Esophagus muscularis mucosa (tissue), 4 donors: ENCODE results near the gene CNTN2. TPM values are rescaled to one million over a fixed set of nuclear protein-coding genes. Genes with fewer than 3 reads are reported as not detected.

Source experiments
- DNase-seq: peaks from one replicate; pipeline ENCODE4 v3.0.0-alpha.2; 2017; ENCODE audit errors: extremely low spot score
- H3K27ac ChIP-seq, 4 donors: fragments of 200-600 bp; sonication (generic); replicated peaks in 1 of 4; 1 replicate in 3 of 4; 2 replicates in 1 of 4; pipeline ENCODE4 v1.5.1; 2016 to 2019; ENCODE audit warnings: mild to moderate bottlenecking in 1 of 4
- H3K27me3 ChIP-seq, 4 donors: fragments of 200-600 bp; sonication (generic); one replicate each; pipeline versions ENCODE4 v1.5.1 to v1.6.0; 2016 to 2019
- H3K36me3 ChIP-seq, 4 donors: fragments of 200-600 bp; sonication (generic); one replicate each; pipeline ENCODE4 v1.5.1; 2016 to 2019
- H3K4me1 ChIP-seq, 4 donors: fragments of 200-600 bp; sonication (generic); one replicate each; pipeline ENCODE4 v1.5.1; 2016 to 2019
- H3K4me3 ChIP-seq, 4 donors: fragments of 200-600 bp; sonication (generic); 1 replicate in 2 of 4; 2 replicates in 2 of 4; pipeline ENCODE4 v1.5.1; 2016 to 2019; ENCODE audit warnings: mild to moderate bottlenecking in 4 of 4, moderate library complexity in 1 of 4
- H3K9me3 ChIP-seq, 4 donors: fragments of 200-600 bp; sonication (generic); 1 replicate in 3 of 4; 2 replicates in 1 of 4; pipeline ENCODE4 v1.5.1; 2016 to 2019
- CTCF ChIP-seq, 3 experiments: fragments of 200-600 bp in 2 of 3; fragments of 450-650 bp in 1 of 3; sonication (generic) in 2 of 3; IDR thresholded peaks; one replicate each; pipeline ENCODE4 v1.5.1; 2017 to 2019; ENCODE audit warnings: antibody characterized with exemption in 3 of 3, mild to moderate bottlenecking in 2 of 3, moderate library complexity in 1 of 3
- EP300 ChIP-seq: sonication (generic); formaldehyde crosslinking; IDR thresholded peaks from one replicate; pipeline ENCODE4 v1.6.1; 2017; ENCODE audit warnings: antibody characterized with exemption
- POLR2A ChIP-seq: fragments of 450-650 bp; IDR thresholded peaks from one replicate; pipeline ENCODE4 v1.6.1; 2017; ENCODE audit warnings: antibody characterized with exemption, moderate library complexity, mild to moderate bottlenecking, low read depth
- POLR2AphosphoS5 ChIP-seq, 2 donors: sonication (generic); formaldehyde crosslinking; IDR thresholded peaks; one replicate each; pipeline ENCODE4 v1.6.1; 2017; ENCODE audit warnings: antibody characterized with exemption in 2 of 2
- WGBS: methylation state at CpG from one replicate; pipeline ENCODE4 v1.1.5; 2018; 5-methylcytosine and 5-hydroxymethylcytosine counted together
- intact Hi-C: fragments of 100-400 bp; cut with DNase I; formaldehyde crosslinking; loops from one replicate; pipeline ENCODE4 v1.15.1; 2023
- total RNA-seq, 4 donors: library from RNA; depleted of rRNA; stranded (reverse); fragments of >200 nt; gene quantifications; one replicate each; pipeline versions ENCODE4 v1.1.0 to v1.2.1, GENCODE V29; 2016

The CNTN2 gene
- total RNA-seq, 4 donors from 2014 or later = 1.9 to 6.2 (median 2.9) TPM

GRCh38 chr1:205026181-205026580, 16.8 kb upstream of the CNTN2 start:
- TF ChIP-seq CTCF (IDR thresholded peaks at IDR 0.05) (no peak), EP300 (no peak), POLR2A (no peak), POLR2AphosphoS5 (IDR thresholded peaks at IDR 0.05) (no peak)
- Histone ChIP-seq H3K27ac (no peak overlapping the region), H3K4me3 (no peak overlapping the region), H3K9me3 (no peaks in the 10 kb centered on the region), H3K4me1 (no peaks in the 10 kb centered on the region), H3K36me3 (no peaks in the 10 kb centered on the region), H3K27me3 (peaks cover 0 to 24% (median 0%) of the 10 kb centered on the region in 4 donors)
- intact Hi-C loops = no loop called here
- no peak for DNase-seq
- WGBS = 81% methylated on average over 6 of the region's 6 CpGs

GRCh38 chr1:205028390-205028789, 14.6 kb upstream of the CNTN2 start:
- H3K27me3 ChIP-seq = peaks cover 0 to 34% (median 0%) of the 10 kb centered on the region in 4 donors
- no peak for TF ChIP-seq CTCF (IDR thresholded peaks at IDR 0.05)
- no peak for TF ChIP-seq POLR2A
- TF ChIP-seq EP300 = no peak
- TF ChIP-seq POLR2AphosphoS5 (IDR thresholded peaks at IDR 0.05) = no peak
- no peak for DNase-seq
- no peak overlapping the region for H3K27ac ChIP-seq
- no peaks in the 10 kb centered on the region for H3K36me3 ChIP-seq
- no peak overlapping the region for H3K4me3 ChIP-seq
- no peaks in the 10 kb centered on the region for H3K9me3 ChIP-seq
- 77% methylated on average over 7 of the region's 7 CpGs for WGBS
- no peaks in the 10 kb centered on the region for H3K4me1 ChIP-seq
- intact Hi-C loops = no loop called here

GRCh38 chr1:205028924-205029323, 14.1 kb upstream of the CNTN2 start:
- H3K27ac ChIP-seq = no peak overlapping the region
- no peaks in the 10 kb centered on the region for H3K9me3 ChIP-seq
- intact Hi-C loops = no loop called here
- TF ChIP-seq EP300 = no peak
- TF ChIP-seq POLR2AphosphoS5 (IDR thresholded peaks at IDR 0.05) = no peak
- no peak for TF ChIP-seq CTCF (IDR thresholded peaks at IDR 0.05)
- TF ChIP-seq POLR2A = no peak
- H3K36me3 ChIP-seq = no peaks in the 10 kb centered on the region
- peaks cover 0 to 34% (median 0%) of the 10 kb centered on the region in 4 donors for H3K27me3 ChIP-seq
- 71% methylated on average over 4 of the region's 4 CpGs for WGBS
- DNase-seq = no peak
- no peaks in the 10 kb centered on the region for H3K4me1 ChIP-seq
- H3K4me3 ChIP-seq = no peak overlapping the region

- TF ChIP-seq EP300 = no peak
- no peak for TF ChIP-seq CTCF (IDR thresholded peaks at IDR 0.05)
- no peak for TF ChIP-seq POLR2A
- no peak for TF ChIP-seq POLR2AphosphoS5 (IDR thresholded peaks at IDR 0.05)
- no peak overlapping the region for H3K27ac ChIP-seq
- peaks cover 0 to 34% (median 0%) of the 10 kb centered on the region in 4 donors for H3K27me3 ChIP-seq
- DNase-seq = no peak
- H3K4me1 ChIP-seq = no peaks in the 10 kb centered on the region
- no peaks in the 10 kb centered on the region for H3K36me3 ChIP-seq
- WGBS = 44% methylated on average over 6 of the region's 6 CpGs
- H3K4me3 ChIP-seq = no peak overlapping the region
- intact Hi-C loops = no loop called here
- H3K9me3 ChIP-seq = no peaks in the 10 kb centered on the region
Measured at GRCh38 chr1:205030241-205030640, 12.8 kb upstream of the CNTN2 start.

GRCh38 chr1:205030896-205031295, 12.1 kb upstream of the CNTN2 start:
- H3K9me3 ChIP-seq = no peaks in the 10 kb centered on the region
- 57% methylated on average over 3 of the region's 11 CpGs for WGBS
- H3K4me1 ChIP-seq = no peaks in the 10 kb centered on the region
- TF ChIP-seq EP300 (no peak), CTCF (IDR thresholded peaks at IDR 0.05) (no peak), POLR2A (no peak), POLR2AphosphoS5 (IDR thresholded peaks at IDR 0.05) (no peak)
- no peak for DNase-seq
- H3K36me3 ChIP-seq = no peaks in the 10 kb centered on the region
- peaks cover 0 to 34% (median 0%) of the 10 kb centered on the region in 4 donors for H3K27me3 ChIP-seq
- H3K27ac ChIP-seq = no peak overlapping the region
- intact Hi-C loops = no loop called here
- H3K4me3 ChIP-seq = no peak overlapping the region
